D721Med (cell line): ENCODE data around the gene STAC3.

Source experiments
- DNase-seq: peaks from one replicate; pipeline ENCODE4 v3.0.0; 2011; ENCODE audit warnings: low spot score; ENCODE audit not compliant: insufficient read length
- FAIRE-seq: peaks from 2 replicates; lab custom pipeline; 2011; peaks lifted over from hg19 to GRCh38; lab: Jason Lieb, UNC
- TF ChIP-seq, protein P1 (sequence below): IDR thresholded peaks from 2 replicates; pipeline ENCODE4 v1.5.1; 2012; ENCODE audit warnings: mild to moderate bottlenecking, control low read depth; ENCODE audit not compliant: insufficient read depth; ENCODE audit errors: missing control alignments

The STAC3 gene

DNA sequence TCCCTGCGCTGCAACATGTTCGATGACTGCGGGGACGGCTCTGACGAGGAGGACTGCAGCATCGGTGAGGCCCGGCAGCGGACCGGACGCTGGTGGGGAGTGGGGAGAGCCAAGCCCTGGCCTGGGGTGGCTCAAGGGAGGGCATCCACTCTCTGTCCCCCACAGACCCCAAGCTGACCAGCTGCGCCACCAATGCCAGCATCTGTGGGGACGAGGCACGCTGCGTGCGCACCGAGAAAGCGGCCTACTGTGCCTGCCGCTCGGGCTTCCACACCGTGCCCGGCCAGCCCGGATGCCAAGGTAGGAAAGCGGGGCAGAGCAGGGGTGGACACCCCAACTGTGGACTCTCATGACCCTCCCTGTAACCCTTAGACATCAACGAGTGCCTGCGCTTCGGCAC, 45.8 kb downstream of the STAC3 start:
- no peak for FAIRE-seq
- TF ChIP-seq, protein P1, sequence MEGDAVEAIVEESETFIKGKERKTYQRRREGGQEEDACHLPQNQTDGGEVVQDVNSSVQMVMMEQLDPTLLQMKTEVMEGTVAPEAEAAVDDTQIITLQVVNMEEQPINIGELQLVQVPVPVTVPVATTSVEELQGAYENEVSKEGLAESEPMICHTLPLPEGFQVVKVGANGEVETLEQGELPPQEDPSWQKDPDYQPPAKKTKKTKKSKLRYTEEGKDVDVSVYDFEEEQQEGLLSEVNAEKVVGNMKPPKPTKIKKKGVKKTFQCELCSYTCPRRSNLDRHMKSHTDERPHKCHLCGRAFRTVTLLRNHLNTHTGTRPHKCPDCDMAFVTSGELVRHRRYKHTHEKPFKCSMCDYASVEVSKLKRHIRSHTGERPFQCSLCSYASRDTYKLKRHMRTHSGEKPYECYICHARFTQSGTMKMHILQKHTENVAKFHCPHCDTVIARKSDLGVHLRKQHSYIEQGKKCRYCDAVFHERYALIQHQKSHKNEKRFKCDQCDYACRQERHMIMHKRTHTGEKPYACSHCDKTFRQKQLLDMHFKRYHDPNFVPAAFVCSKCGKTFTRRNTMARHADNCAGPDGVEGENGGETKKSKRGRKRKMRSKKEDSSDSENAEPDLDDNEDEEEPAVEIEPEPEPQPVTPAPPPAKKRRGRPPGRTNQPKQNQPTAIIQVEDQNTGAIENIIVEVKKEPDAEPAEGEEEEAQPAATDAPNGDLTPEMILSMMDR: no peak
- no peak for DNase-seq

DNA sequence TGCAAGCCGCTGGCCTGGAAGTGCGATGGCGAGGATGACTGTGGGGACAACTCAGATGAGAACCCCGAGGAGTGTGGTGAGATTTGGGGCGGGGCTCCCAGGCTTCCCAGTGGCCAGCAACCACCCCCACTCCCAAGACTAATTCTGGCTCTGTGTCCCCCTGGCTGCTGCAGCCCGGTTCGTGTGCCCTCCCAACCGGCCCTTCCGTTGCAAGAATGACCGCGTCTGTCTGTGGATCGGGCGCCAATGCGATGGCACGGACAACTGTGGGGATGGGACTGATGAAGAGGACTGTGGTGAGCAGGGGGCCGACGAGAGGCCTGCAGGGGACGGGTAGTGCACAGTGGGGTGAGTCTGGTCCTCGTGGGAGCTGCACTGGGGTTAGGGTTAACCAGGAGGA, 46.5 kb downstream of the STAC3 start:
- no peak for DNase-seq
- TF ChIP-seq, protein P1: no peak
- FAIRE-seq: no peak

DNA sequence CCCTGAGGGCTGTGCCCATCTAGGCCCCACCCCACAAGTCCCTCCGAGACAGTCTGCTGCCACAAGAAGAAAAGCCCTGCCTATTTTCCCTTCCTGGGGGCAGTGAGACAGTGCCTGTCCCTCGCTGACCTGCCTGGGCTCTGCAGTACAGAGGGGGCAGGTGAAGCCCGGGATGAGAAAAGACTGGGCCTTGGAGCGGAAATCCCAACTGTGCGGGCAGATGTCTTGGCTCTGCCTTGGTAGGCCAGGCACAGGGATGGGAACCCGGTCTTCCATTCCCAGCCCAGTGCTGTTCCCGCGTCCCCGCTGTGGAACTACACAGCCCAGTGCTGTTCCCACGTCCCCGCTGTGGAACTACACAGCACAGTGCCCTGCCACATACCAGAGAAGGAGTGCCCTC, 47.2 kb downstream of the STAC3 start:
- no peak for FAIRE-seq
- TF ChIP-seq, protein P1: no peak
- DNase-seq: no peak

DNA sequence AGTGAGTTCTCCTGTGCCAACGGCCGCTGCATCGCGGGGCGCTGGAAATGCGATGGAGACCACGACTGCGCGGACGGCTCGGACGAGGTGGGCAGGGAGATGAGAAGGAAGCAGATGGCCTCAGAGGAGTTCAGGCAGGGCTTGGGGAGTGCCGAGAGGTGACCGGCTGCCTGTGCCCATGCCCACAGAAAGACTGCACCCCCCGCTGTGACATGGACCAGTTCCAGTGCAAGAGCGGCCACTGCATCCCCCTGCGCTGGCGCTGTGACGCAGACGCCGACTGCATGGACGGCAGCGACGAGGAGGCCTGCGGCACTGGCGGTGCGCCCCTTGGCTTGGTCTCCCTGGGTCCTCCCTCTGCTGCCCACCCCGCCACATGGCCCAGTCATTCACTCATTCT, 47.8 kb downstream of the STAC3 start:
- TF ChIP-seq, protein P1: no peak
- DNase-seq (no peak), FAIRE-seq (no peak)

DNA sequence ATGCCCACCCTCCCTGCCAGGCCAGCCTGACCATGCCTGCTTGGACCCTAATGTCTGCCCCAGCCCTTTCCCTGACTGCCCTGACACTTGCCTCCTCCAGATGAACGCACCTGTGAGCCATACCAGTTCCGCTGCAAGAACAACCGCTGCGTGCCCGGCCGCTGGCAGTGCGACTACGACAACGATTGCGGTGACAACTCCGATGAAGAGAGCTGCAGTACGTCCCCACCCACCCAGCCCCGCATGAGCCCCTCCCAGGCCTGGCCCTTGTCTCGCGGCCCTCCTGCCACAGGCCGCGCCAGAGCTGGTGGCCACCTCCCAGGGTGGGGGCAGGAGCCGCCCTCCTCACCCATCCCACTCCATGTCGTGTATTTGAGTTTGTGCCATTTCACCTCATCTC, 48.7 kb downstream of the STAC3 start:
- FAIRE-seq (no peak), DNase-seq (no peak)
- TF ChIP-seq, protein P1: no peak

DNA sequence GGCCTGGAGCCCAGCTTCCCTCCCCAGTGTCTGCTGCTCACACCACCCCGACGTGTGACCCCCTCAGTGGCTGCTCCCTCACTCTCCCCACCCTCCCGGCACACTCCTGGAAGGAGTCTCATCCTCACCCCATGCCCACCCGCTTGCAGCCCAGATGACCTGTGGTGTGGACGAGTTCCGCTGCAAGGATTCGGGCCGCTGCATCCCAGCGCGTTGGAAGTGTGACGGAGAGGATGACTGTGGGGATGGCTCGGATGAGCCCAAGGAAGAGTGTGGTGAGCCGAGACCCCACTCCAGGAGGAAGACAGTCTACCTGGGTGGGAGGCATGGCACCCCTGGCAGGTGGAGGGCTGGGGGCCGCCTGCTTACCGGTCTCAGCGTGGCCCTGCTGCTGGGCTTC, 49.4 kb downstream of the STAC3 start:
- TF ChIP-seq, protein P1: no peak
- no peak for FAIRE-seq
- DNase-seq: no peak

DNA sequence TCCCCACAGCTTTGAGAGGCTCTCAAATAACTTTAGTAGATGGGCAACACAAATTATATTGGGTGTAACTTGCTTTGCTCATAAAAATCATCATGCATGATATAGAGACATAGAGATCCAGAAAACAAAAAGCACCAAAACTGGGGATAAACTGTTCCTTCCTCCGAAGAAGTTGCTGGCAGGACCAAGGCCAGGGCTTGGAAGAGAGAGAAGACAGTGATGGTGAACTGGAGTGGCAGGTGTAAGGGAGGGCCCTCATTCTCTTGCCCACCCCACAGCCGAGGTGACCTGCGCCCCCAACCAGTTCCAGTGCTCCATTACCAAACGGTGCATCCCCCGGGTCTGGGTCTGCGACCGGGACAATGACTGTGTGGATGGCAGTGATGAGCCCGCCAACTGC, 49.8 kb downstream of the STAC3 start:
- no peak for DNase-seq
- TF ChIP-seq, protein P1: no peak
- FAIRE-seq: no peak
